DND-41 (cell line): ENCODE data around the gene MAN2C1.

ENCODE experiments used
- EZH2 ChIP-seq: IDR thresholded peaks from 3 replicates; pipeline ENCODE4 v1.6.1; 2012; ENCODE audit warnings: borderline replicate concordance, low read depth, mild to moderate bottlenecking, moderate library complexity, low read length, inconsistent platforms; ENCODE audit not compliant: severe bottlenecking
- TF ChIP-seq, protein P1 (sequence below): IDR thresholded peaks from 2 replicates; pipeline ENCODE4 v1.5.1; 2012; ENCODE audit warnings: borderline replicate concordance, low read length, moderate library complexity, mild to moderate bottlenecking; ENCODE audit not compliant: poor library complexity, severe bottlenecking; ENCODE audit errors: extremely low read depth

DNA sequence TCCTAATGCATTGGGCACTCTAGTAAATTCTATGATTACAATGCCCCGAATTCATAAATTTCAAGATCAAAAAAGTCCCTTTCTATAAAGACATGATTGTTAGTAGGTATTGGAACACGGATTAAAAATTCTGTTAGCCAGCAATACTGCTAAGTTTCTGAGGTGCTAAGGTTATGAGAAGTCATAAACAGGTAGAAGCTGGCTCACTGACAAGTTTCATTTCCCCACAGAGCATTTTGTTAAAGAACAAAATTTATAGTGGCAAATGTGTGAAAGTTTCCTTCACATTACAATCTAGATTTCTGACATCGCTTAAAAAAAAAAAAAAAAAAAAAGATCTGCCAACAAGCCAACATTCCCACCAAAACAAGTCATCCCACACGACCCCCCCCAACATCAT lies 12.4 kb upstream of the MAN2C1 start:
- TF ChIP-seq, protein P1, sequence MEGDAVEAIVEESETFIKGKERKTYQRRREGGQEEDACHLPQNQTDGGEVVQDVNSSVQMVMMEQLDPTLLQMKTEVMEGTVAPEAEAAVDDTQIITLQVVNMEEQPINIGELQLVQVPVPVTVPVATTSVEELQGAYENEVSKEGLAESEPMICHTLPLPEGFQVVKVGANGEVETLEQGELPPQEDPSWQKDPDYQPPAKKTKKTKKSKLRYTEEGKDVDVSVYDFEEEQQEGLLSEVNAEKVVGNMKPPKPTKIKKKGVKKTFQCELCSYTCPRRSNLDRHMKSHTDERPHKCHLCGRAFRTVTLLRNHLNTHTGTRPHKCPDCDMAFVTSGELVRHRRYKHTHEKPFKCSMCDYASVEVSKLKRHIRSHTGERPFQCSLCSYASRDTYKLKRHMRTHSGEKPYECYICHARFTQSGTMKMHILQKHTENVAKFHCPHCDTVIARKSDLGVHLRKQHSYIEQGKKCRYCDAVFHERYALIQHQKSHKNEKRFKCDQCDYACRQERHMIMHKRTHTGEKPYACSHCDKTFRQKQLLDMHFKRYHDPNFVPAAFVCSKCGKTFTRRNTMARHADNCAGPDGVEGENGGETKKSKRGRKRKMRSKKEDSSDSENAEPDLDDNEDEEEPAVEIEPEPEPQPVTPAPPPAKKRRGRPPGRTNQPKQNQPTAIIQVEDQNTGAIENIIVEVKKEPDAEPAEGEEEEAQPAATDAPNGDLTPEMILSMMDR = no peak
- TF ChIP-seq EZH2 = no peak
